Measurements from ENCODE around the gene CNTD1. TPM values are rescaled to one million over a fixed set of nuclear protein-coding genes. Genes with fewer than 3 reads are reported as not detected.
"Not testable (repeated sequence)": the region's sequence is repeated elsewhere in the genome, so short reads cannot be mapped to it uniquely, and the experiment has no call there.

The CNTD1 gene
- total and polyA plus RNA-seq, 2 donors (not counting 1 experiment from before 2014, with no cell fraction given) = 0.14 to 0.66 TPM

- no peak overlapping the region for H2AFZ ChIP-seq (ENCODE audit: low read length)
- no peak overlapping the region for H3K4me2 ChIP-seq (ENCODE audit: extremely low read depth, insufficient read depth, low read length)
- no peak for TF ChIP-seq EZH2 (IDR thresholded peaks at IDR 0.05; ENCODE audit: low read length, missing control alignments)
- no peak for TF ChIP-seq CTCF (conservative IDR thresholded peaks at IDR 0.05 in 1 of 2, IDR thresholded peaks at IDR 0.05 in 1 of 2; ENCODE audit: low read depth in 1 of 2, low read length in 2 of 2)
- no peak for DNase-seq (ENCODE audit: low read depth in 2 of 2)
- H3K27ac ChIP-seq (ENCODE audit: insufficient read depth, low read length) = no peak overlapping the region
- no peak overlapping the region for H3K4me3 ChIP-seq (replicated peaks in 1 of 4; ENCODE audit: control extremely low read depth in 1 of 4, insufficient read depth in 1 of 4, low read depth in 3 of 4, low read length in 4 of 4)
- no peaks in the 10 kb centered on the region for H3K9me3 ChIP-seq (ENCODE audit: control insufficient read depth, insufficient read depth, low read depth, low read length)
- no peaks in the 10 kb centered on the region for H3K27me3 ChIP-seq (ENCODE audit: control insufficient read depth, insufficient read depth, low read length)
- no peaks in the 10 kb centered on the region for H3K79me2 ChIP-seq (ENCODE audit: control insufficient read depth, insufficient read depth, low read length)
- H3K9ac ChIP-seq (ENCODE audit: insufficient read depth, low read length) = no peak overlapping the region
- no peaks in the 10 kb centered on the region for H4K20me1 ChIP-seq (ENCODE audit: control insufficient read depth, extremely low read depth, insufficient read depth, low read length)
- H3K36me3 ChIP-seq (ENCODE audit: control insufficient read depth, insufficient read depth, low read length) = peaks cover 7% of the 10 kb centered on the region
- peaks cover 2% of the 10 kb centered on the region for H3K4me1 ChIP-seq (ENCODE audit: control insufficient read depth, extremely low read depth, insufficient read depth, low read length)
Observed at GRCh38 chr17:42849031-42849430, 50.4 kb downstream of the CNTD1 start.

DNA sequence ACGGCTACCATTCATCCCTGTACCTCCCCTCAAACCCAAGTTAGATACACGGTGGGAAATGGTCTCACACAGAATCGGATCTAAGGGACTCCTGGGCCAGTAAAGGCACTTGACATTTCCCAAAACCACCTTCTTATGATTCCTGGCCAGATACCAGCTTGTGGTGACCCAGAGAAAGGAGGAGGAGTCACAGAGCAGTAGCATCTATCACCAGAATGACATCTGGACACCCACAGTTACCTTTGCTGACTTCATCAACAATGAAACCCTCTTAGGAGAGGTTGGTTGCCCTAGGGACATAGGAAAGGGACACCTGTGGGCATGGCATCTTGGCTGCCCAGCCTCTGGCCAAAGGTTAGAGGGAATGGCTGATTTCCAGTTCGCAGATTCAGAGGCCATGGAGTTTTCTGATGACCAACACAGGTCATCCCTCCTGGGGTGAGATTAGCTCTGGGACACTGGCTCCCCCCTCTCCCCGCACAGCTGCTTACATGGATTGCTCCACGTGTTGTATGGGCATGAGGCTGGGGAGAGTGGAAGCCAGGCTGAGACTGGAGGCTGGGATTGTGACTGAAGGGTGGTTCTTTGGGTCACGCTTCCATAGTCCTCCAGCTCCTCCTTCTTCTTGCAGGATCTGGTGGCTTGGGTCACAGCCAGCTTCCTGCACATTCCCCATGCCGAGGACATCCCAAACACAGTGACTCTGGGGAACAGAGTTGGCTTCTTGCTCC is 51.0 kb downstream of the CNTD1 start:
- Histone ChIP-seq H3K27me3 (ENCODE audit: control insufficient read depth, insufficient read depth, low read length) (peaks cover 2% of the 10 kb centered on the region), H3K9ac (ENCODE audit: insufficient read depth, low read length) (no peak overlapping the region), H3K9me3 (ENCODE audit: control insufficient read depth, insufficient read depth, low read depth, low read length) (no peaks in the 10 kb centered on the region), H3K79me2 (ENCODE audit: control insufficient read depth, insufficient read depth, low read length) (no peaks in the 10 kb centered on the region), H2AFZ (ENCODE audit: low read length) (no peak overlapping the region), H3K27ac (ENCODE audit: insufficient read depth, low read length) (no peak overlapping the region), H3K4me3 (replicated peaks in 1 of 4; ENCODE audit: control extremely low read depth in 1 of 4, insufficient read depth in 1 of 4, low read depth in 3 of 4, low read length in 4 of 4) (no peak overlapping the region), H3K4me2 (ENCODE audit: extremely low read depth, insufficient read depth, low read length) (no peak overlapping the region), H3K36me3 (ENCODE audit: control insufficient read depth, insufficient read depth, low read length) (peaks cover 5% of the 10 kb centered on the region), H3K4me1 (ENCODE audit: control insufficient read depth, extremely low read depth, insufficient read depth, low read length) (peaks cover 2% of the 10 kb centered on the region), H4K20me1 (ENCODE audit: control insufficient read depth, extremely low read depth, insufficient read depth, low read length) (no peaks in the 10 kb centered on the region)
- no peak for DNase-seq (ENCODE audit: low read depth in 2 of 2)
- TF ChIP-seq CTCF (conservative IDR thresholded peaks at IDR 0.05 in 1 of 2, IDR thresholded peaks at IDR 0.05 in 1 of 2; ENCODE audit: low read depth in 1 of 2, low read length in 2 of 2) = no peak
- no peak for TF ChIP-seq EZH2 (IDR thresholded peaks at IDR 0.05; ENCODE audit: low read length, missing control alignments)

DNA sequence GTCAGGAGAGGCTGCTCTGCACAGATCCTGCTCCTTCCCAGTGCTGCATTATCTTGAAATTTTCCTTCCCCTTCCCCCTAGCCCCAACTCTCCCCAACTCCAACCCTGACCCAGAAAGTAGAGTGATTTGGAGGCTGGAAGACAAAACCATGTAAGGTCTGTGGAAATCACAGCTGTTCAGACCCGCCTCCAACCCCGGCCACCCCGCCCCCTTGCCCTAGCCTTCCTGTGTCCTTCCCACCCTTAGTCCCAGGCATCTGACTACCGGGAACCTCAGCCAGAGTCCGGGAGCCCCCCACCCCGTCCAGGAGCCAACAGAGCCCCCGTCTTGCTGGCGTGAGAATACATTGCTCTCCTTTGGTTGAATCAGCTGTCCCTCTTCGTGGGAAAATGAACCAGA is 52.3 kb downstream of the CNTD1 start, which contains the start of gene AOC3:
Gene AOC3, plus strand, starts transcription at position 246 of the 400 bp plus-strand sequence. Its CDS starts 145 bp downstream, at position 391.
- Histone ChIP-seq H3K9me3 (ENCODE audit: control insufficient read depth, insufficient read depth, low read depth, low read length) (no peaks in the 10 kb centered on the region), H3K4me1 (ENCODE audit: control insufficient read depth, extremely low read depth, insufficient read depth, low read length) (peaks cover 2% of the 10 kb centered on the region), H2AFZ (ENCODE audit: low read length) (no peak within 1 kb of the TSS), H3K79me2 (ENCODE audit: control insufficient read depth, insufficient read depth, low read length) (no peaks in the 10 kb centered on the region), H3K27ac (ENCODE audit: insufficient read depth, low read length) (no peak within 1 kb of the TSS), H3K27me3 (ENCODE audit: control insufficient read depth, insufficient read depth, low read length) (peaks cover 2% of the 10 kb centered on the region), H3K36me3 (ENCODE audit: control insufficient read depth, insufficient read depth, low read length) (no peaks in the 10 kb centered on the region), H3K9ac (ENCODE audit: insufficient read depth, low read length) (no peak within 1 kb of the TSS), H3K4me2 (ENCODE audit: extremely low read depth, insufficient read depth, low read length) (no peak within 1 kb of the TSS), H4K20me1 (ENCODE audit: control insufficient read depth, extremely low read depth, insufficient read depth, low read length) (no peaks in the 10 kb centered on the region), H3K4me3 (replicated peaks in 1 of 4; ENCODE audit: control extremely low read depth in 1 of 4, insufficient read depth in 1 of 4, low read depth in 3 of 4, low read length in 4 of 4) (no peak within 1 kb of the TSS)
- DNase-seq (ENCODE audit: low read depth in 2 of 2) = no peak
- no peak for TF ChIP-seq CTCF (conservative IDR thresholded peaks at IDR 0.05 in 1 of 2, IDR thresholded peaks at IDR 0.05 in 1 of 2; ENCODE audit: low read depth in 1 of 2, low read length in 2 of 2)
- no peak for TF ChIP-seq EZH2 (IDR thresholded peaks at IDR 0.05; ENCODE audit: low read length, missing control alignments)

DNA sequence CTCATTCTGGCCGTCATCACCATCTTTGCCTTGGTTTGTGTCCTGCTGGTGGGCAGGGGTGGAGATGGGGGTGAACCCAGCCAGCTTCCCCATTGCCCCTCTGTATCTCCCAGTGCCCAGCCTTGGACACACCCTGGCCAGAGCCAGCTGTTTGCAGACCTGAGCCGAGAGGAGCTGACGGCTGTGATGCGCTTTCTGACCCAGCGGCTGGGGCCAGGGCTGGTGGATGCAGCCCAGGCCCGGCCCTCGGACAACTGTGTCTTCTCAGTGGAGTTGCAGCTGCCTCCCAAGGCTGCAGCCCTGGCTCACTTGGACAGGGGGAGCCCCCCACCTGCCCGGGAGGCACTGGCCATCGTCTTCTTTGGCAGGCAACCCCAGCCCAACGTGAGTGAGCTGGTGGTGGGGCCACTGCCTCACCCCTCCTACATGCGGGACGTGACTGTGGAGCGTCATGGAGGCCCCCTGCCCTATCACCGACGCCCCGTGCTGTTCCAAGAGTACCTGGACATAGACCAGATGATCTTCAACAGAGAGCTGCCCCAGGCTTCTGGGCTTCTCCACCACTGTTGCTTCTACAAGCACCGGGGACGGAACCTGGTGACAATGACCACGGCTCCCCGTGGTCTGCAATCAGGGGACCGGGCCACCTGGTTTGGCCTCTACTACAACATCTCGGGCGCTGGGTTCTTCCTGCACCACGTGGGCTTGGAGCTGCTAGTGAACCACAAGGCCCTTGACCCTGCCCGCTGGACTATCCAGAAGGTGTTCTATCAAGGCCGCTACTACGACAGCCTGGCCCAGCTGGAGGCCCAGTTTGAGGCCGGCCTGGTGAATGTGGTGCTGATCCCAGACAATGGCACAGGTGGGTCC is 52.9 kb downstream of the CNTD1 start:
- H4K20me1 ChIP-seq (ENCODE audit: control insufficient read depth, extremely low read depth, insufficient read depth, low read length); H3K9me3 ChIP-seq (ENCODE audit: control insufficient read depth, insufficient read depth, low read depth, low read length); H3K36me3 ChIP-seq (ENCODE audit: control insufficient read depth, insufficient read depth, low read length); H2AFZ ChIP-seq (ENCODE audit: low read length); H3K4me3 ChIP-seq (replicated peaks in 1 of 4; ENCODE audit: control extremely low read depth in 1 of 4, insufficient read depth in 1 of 4, low read depth in 3 of 4, low read length in 4 of 4); H3K27ac ChIP-seq (ENCODE audit: insufficient read depth, low read length); H3K79me2 ChIP-seq (ENCODE audit: control insufficient read depth, insufficient read depth, low read length); DNase-seq (ENCODE audit: low read depth in 2 of 2); H3K4me1 ChIP-seq (ENCODE audit: control insufficient read depth, extremely low read depth, insufficient read depth, low read length); H3K27me3 ChIP-seq (ENCODE audit: control insufficient read depth, insufficient read depth, low read length); H3K4me2 ChIP-seq (ENCODE audit: extremely low read depth, insufficient read depth, low read length); H3K9ac ChIP-seq (ENCODE audit: insufficient read depth, low read length): not testable (repeated sequence)

Measured in fibroblast of lung (primary cell).